Measurements from ENCODE around the gene TEAD4. TPM values are rescaled to one million over a fixed set of nuclear protein-coding genes. Genes with fewer than 3 reads are reported as not detected.

TEAD4 gene
- total RNA-seq, 1 experiment from 2014 or later: 127 TPM

GRCh38 chr12:2930865-2931264 lies 28.3 kb upstream of the TEAD4 start:
- Histone ChIP-seq H3K18ac (ENCODE audit: insufficient read length, low read depth, low read length) (no peak overlapping the region), H3K27ac (ENCODE audit: insufficient read length, low read depth, low read length) (no peak overlapping the region)
- H3K4me3 Mint-ChIP-seq: peak overlapping the region in 1 of 2 experiments; percentile 20; a peak in 1 of 5 replicates

More at GRCh38 chr12:2930865-2931264, 28.3 kb upstream of the TEAD4 start:
- no peak for DNase-seq
- Histone ChIP-seq H3K23me2 (ENCODE audit: insufficient read length, low read depth, low read length, poor library complexity, severe bottlenecking) (no peaks in the 10 kb centered on the region), H4K5ac (ENCODE audit: insufficient read length, low read depth, low read length) (no peak overlapping the region), H2AFZ (ENCODE audit: low read length) (no peak overlapping the region), H3K14ac (ENCODE audit: insufficient read depth, low read length) (no peak overlapping the region), H3K23ac (ENCODE audit: insufficient read length, low read depth, low read length) (no peak overlapping the region), H3K79me2 (ENCODE audit: insufficient read depth, low read length) (no peaks in the 10 kb centered on the region), H2BK5ac (ENCODE audit: insufficient read length, low read length) (no peak overlapping the region), H3K4ac (ENCODE audit: low read depth, low read length) (no peak overlapping the region), H2BK20ac (ENCODE audit: low read depth, low read length, poor library complexity, severe bottlenecking) (no peak overlapping the region), H2BK12ac (ENCODE audit: insufficient read length, low read depth, low read length) (no peak overlapping the region), H4K8ac (replicated peaks; ENCODE audit: insufficient read length, low read depth, low read length) (no peak overlapping the region), H2BK120ac (ENCODE audit: low read depth, low read length, poor library complexity, severe bottlenecking) (no peak overlapping the region), H3T11ph (ENCODE audit: low read length) (no peak overlapping the region), H3K79me1 (ENCODE audit: insufficient read depth, low read depth, low read length, poor library complexity, severe bottlenecking) (no peaks in the 10 kb centered on the region), H3K9ac (ENCODE audit: extremely low read depth, insufficient read length, low read length) (no peak overlapping the region), H2AK5ac (ENCODE audit: insufficient read length, low read length) (no peak overlapping the region), H2BK15ac (ENCODE audit: low read depth, low read length) (no peak overlapping the region), H3K56ac (ENCODE audit: insufficient read length, low read depth, low read length) (no peak overlapping the region), H3K4me1 (ENCODE audit: insufficient read depth, low read length) (no peaks in the 10 kb centered on the region), H3K27me3 (ENCODE audit: insufficient read depth, low read length) (no peaks in the 10 kb centered on the region), H4K20me1 (ENCODE audit: control insufficient read depth, insufficient read depth, insufficient read length) (no peaks in the 10 kb centered on the region), H3K9me3 (ENCODE audit: control insufficient read depth, low read depth, low read length) (no peaks in the 10 kb centered on the region), H4K91ac (ENCODE audit: insufficient read length, low read depth, low read length) (no peak overlapping the region), H3K4me2 (ENCODE audit: insufficient read depth, insufficient read length, low read length) (no peak overlapping the region)
- no peaks in the 10 kb centered on the region for H3K9me3 Mint-ChIP-seq
- H3K4me1 Mint-ChIP-seq: no peaks in the 10 kb centered on the region
- H3K36me3 Mint-ChIP-seq (ENCODE audit: insufficient read depth in 1 of 3, low read depth in 3 of 3): peaks cover 3 to 42% (median 39%) of the 10 kb centered on the region in 3 experiments
- H3K27me3 Mint-ChIP-seq (ENCODE audit: low read depth): no peaks in the 10 kb centered on the region
- H3K27ac Mint-ChIP-seq: no peak overlapping the region
- WGBS (ENCODE audit: extremely low coverage, insufficient read length, low lambda C conversion rate): no CpG with 5 or more reads among the region's 8 CpGs
- TF ChIP-seq CTCF (conservative IDR thresholded peaks at IDR 0.05): no peak
